Omental fat pad (tissue), 4 donors: ENCODE data around the gene TAS2R60. TPM values are rescaled to one million over a fixed set of nuclear protein-coding genes. Genes with fewer than 3 reads are reported as not detected.
"Not testable (repeated sequence)": the region's sequence is repeated elsewhere in the genome, so short reads cannot be mapped to it uniquely, and the experiment has no call there.

Source experiments
- ATAC-seq: fragments of 150-250 bp; one replicate; pipeline ENCODE4 v1.9.1; 2016; ENCODE audit warnings: mild to moderate bottlenecking, moderate library complexity; ENCODE audit not compliant: low FRiP score
- DNase-seq: peaks from one replicate; pipeline ENCODE4 v3.0.0-alpha.2; 2019; ENCODE audit warnings: low spot score
- CTCF ChIP-seq, 3 donors: fragments of 450-650 bp; IDR thresholded peaks; one replicate each; pipeline ENCODE4 v1.5.1; 2016 to 2017; ENCODE audit warnings: antibody characterized with exemption in 3 of 3, mild to moderate bottlenecking in 3 of 3, moderate library complexity in 2 of 3
- total RNA-seq, 4 donors: library from RNA; depleted of rRNA; stranded (reverse); fragments of >200 nt; gene quantifications; one replicate each; pipeline ENCODE4 v1.1.0, GENCODE V29; 2016

The TAS2R60 gene
- total RNA-seq, 4 donors from 2014 or later = not detected

- DNase-seq (no peak), ATAC-seq (no peak)
- TF ChIP-seq CTCF (IDR thresholded peaks at IDR 0.05) = no peak
These were observed 18.8 kb downstream of the TAS2R60 start for GRCh38 chr7:143462045-143462444.

GRCh38 chr7:143463556-143463955 lies 20.3 kb downstream of the TAS2R60 start:
- no peak for ATAC-seq

GRCh38 chr7:143463957-143464356 lies 20.7 kb downstream of the TAS2R60 start:
- no peak for TF ChIP-seq CTCF (IDR thresholded peaks at IDR 0.05)
- DNase-seq (no peak), ATAC-seq (no peak)

More at GRCh38 chr7:143463556-143463955, 20.3 kb downstream of the TAS2R60 start:
- no peak for TF ChIP-seq CTCF (IDR thresholded peaks at IDR 0.05)
- no peak for DNase-seq

DNA sequence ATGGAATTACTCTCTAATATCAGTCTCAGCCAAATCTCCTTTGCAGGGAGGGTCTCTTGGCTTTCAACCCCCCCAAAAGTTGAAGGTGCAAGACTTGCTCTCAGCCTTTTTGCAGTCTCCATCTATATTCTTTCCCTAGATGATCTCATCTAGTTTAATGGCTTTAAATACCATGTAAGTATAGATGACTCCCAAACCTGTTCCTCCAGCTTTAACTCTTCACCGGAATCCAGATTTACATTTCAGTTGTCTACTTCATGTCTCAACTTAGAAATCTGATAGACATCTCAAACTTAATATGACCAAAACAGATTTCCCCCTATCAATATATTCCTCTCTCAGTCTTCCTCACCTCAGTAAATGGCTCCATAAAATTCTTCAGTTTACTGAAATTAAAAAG lies 24.5 kb downstream of the TAS2R60 start:
- DNase-seq (no peak), ATAC-seq (no peak)
- TF ChIP-seq CTCF (IDR thresholded peaks at IDR 0.05) = no peak

GRCh38 chr7:143472071-143472689 lies 28.9 kb downstream of the TAS2R60 start:
- not testable (repeated sequence) for DNase-seq

DNA sequence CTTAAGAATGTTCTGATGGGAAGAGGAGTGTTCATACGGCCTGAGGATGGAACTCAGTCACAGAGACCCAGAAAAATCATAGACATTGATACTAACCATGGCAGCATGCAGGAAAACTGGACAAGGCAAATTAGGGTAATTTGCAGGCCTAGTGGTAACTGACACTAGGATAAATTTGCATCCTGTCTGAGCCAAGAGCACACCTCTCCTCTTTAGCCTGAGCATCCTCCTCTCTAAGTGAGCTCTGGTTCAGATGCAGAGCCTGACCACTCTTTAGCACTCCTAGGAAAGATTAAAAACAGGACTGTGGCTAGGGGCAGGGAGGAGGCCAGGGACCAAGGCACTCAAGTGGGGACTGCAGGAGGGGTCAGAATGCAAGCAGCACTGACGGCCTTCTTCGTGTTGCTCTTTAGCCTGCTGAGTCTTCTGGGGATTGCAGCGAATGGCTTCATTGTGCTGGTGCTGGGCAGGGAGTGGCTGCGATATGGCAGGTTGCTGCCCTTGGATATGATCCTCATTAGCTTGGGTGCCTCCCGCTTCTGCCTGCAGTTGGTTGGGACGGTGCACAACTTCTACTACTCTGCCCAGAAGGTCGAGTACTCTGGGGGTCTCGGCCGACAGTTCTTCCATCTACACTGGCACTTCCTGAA lies 34.4 kb downstream of the TAS2R60 start, which contains the start of gene TAS2R41:
TSS of gene TAS2R41 (plus strand) at position 373 of the 650 bp plus-strand sequence. CDS start at position 373, 0 bp downstream.
- no peak for DNase-seq
- no peak for TF ChIP-seq CTCF (IDR thresholded peaks at IDR 0.05)
- ATAC-seq = no peak

More at GRCh38 chr7:143472071-143472689, 28.9 kb downstream of the TAS2R60 start:
- not testable (repeated sequence) for ATAC-seq

- ATAC-seq (no peak), DNase-seq (no peak)
- no peak for TF ChIP-seq CTCF (IDR thresholded peaks at IDR 0.05)
These were observed 36.0 kb downstream of the TAS2R60 start for GRCh38 chr7:143479055-143479766.
